SH-SY5Y (cell line): ENCODE data around the gene ADAMTSL3.

Experiments used
- GATA2 ChIP-seq: IDR thresholded peaks from 2 replicates; pipeline ENCODE4 v1.6.1; 2011; ENCODE audit warnings: mild to moderate bottlenecking, low read depth, low read length
- GATA3 ChIP-seq: IDR thresholded peaks from 2 replicates; pipeline ENCODE4 v1.6.1; 2011; ENCODE audit warnings: low read depth, mild to moderate bottlenecking, low read length, moderate library complexity

GRCh38 chr15:83786336-83786735 is 132.4 kb downstream of the ADAMTSL3 start:
- TF ChIP-seq GATA2 (no peak), GATA3 (no peak)
